Measurements from ENCODE around the gene IL18BP.

DNA sequence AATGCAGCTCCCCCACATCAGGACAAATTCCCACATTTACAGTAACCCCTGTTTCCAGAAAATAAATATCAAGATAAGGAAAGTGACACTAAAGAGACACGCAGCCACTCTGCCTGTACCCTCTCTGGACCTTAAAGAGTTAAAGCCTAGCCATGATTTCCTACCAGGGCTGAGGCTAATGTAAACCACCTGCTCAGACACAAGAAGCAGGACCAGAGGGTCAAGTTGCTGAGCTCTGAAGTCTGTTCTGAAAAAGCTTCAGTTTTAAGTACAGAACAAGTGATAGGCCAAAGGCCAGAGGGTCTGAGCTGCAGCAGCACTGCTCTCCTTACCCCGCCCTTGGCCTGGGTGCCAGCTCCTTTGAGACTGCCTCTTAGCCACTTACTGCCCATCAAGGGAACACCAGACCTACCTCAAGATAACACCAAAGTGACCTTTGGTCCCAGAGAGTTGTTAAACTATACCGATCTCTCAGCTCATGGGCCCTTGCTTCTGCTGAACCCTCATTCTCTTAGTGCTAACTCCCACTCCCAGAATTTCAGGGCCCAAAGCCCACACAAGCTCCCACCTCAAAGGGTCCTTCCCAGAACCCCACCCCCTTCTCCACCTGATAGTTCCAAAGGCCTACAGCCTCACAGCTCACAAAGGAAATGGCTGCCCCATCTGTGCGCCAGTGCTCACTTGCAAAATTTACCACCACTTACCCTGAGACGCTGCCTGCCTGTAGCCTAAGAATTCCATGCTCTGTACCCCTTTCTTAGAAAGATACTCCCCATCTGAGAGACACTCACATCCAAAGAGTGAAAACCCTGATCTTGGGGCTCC lies 40.5 kb downstream of the IL18BP start:
- no peak for TF ChIP-seq CTCF (conservative IDR thresholded peaks at IDR 0.05)
- TF ChIP-seq ZFX (IDR thresholded peaks at IDR 0.05): no peak

Data from C4-2B (cell line).